HL-60 (cell line): Measurements from ENCODE around the gene E2F2.

ENCODE experiments used
- CTCF ChIP-seq: IDR thresholded peaks from one replicate; pipeline ENCODE4 v1.5.1; 2011; ENCODE audit warnings: low read length, control low read depth, inconsistent platforms; ENCODE audit not compliant: insufficient read depth
- GABPA ChIP-seq: IDR thresholded peaks from 2 replicates; pipeline ENCODE4 v1.6.1; 2012; ENCODE audit warnings: low read depth
- POLR2AphosphoS5 ChIP-seq: IDR thresholded peaks from 2 replicates; pipeline ENCODE4 v1.6.1; 2012; ENCODE audit warnings: low read depth

GRCh38 chr1:23481904-23482303, 49.1 kb downstream of the E2F2 start:
- no peak for TF ChIP-seq POLR2AphosphoS5
- TF ChIP-seq CTCF: no peak
- no peak for TF ChIP-seq GABPA
